CD4-positive, alpha-beta T cell treated with Interleukin-15 for 1 hour (primary cell): ENCODE data around the gene PAQR5.
"Not testable (repeated sequence)": the region's sequence is repeated elsewhere in the genome, so short reads cannot be mapped to it uniquely, and the experiment has no call there.

Experiments used
- DNase-seq: peaks from one replicate; pipeline ENCODE4 v3.0.0-alpha.2; 2020

PAQR5 gene

GRCh38 chr15:69434238-69434637 lies 135.5 kb downstream of the PAQR5 start:
- DNase-seq, result no peak

GRCh38 chr15:69434679-69435078 lies 136.0 kb downstream of the PAQR5 start:
- DNase-seq, result no peak

GRCh38 chr15:69435985-69436384 lies 137.3 kb downstream of the PAQR5 start:
- DNase-seq, result no peak

- DNase-seq, result no peak
Measured at GRCh38 chr15:69436951-69437350, 138.2 kb downstream of the PAQR5 start.

GRCh38 chr15:69439623-69440022 lies 140.9 kb downstream of the PAQR5 start:
- no peak for DNase-seq

GRCh38 chr15:69443032-69443611 lies 144.4 kb downstream of the PAQR5 start:
- no peak for DNase-seq

GRCh38 chr15:69444686-69445085 lies 146.0 kb downstream of the PAQR5 start:
- DNase-seq, result no peak

- no peak for DNase-seq
Measured at GRCh38 chr15:69446953-69447352, 148.2 kb downstream of the PAQR5 start.

GRCh38 chr15:69450221-69450620 lies 151.5 kb downstream of the PAQR5 start:
- not testable (repeated sequence) for DNase-seq

- DNase-seq, result no peak
Measured at GRCh38 chr15:69450968-69451695, 152.4 kb downstream of the PAQR5 start.

- DNase-seq, result peak; percentile 21
Measured at GRCh38 chr15:69451951-69452691, 153.4 kb downstream of the PAQR5 start.

GRCh38 chr15:69452692-69453521 lies 154.2 kb downstream of the PAQR5 start, which contains the start of gene RPLP1:
TSS of gene RPLP1 (plus strand) at chr15:69452818. CDS start at chr15:69452949, 131 bp downstream.
- peak; percentile 95 for DNase-seq

- no peak for DNase-seq
Measured at GRCh38 chr15:69454953-69455352, 156.2 kb downstream of the PAQR5 start.

- DNase-seq, result no peak
Measured at GRCh38 chr15:69456208-69457166, 157.8 kb downstream of the PAQR5 start.
